Dedifferentiated amniotic fluid mesenchymal stem cell (primary cell): ENCODE results near the gene SPATA33.
"Not testable (repeated sequence)": the region's sequence is repeated elsewhere in the genome, so short reads cannot be mapped to it uniquely, and the experiment has no call there.

Source experiments
- DNase-seq: peaks from one replicate; pipeline ENCODE4 v3.0.0-alpha.2; 2016; ENCODE audit errors: extremely low spot score

SPATA33 gene

DNA sequence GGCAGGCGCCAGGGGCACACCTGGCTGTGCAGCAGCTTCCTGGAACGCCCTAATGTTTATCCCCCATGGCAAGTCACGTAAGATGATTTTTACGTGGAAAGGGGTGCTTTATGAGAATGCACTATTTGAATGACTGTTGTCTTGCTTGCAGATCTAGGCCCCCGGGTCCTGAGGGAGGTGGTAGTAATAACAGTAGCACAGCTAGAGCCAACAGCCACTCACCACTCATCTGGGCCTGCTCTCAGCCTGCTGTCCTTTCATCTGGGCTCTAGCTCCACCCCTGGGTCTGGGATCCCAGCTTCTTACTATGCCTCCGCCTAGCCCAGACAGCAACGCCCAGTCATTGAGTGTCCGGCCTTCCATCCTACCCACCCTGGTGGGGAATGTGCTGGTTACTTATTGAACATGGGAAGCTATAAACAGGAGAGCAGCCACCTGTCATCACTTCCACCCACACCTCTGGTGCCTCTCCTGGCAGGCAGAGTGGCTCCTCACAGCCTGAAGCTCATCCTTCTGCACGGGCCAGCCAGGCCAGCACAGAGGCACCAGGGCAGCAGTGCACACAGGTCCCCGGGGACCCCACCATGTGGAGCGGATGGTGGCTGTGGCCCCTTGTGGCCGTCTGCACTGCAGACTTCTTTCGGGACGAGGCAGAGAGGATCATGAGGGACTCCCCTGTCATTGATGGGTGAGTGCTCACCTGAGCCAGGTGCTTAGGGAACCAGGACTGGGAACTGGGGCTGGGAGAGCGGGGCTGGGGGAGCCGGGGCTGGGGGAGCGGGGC, 27.6 kb upstream of the SPATA33 start:
- DNase-seq, result no peak

DNA sequence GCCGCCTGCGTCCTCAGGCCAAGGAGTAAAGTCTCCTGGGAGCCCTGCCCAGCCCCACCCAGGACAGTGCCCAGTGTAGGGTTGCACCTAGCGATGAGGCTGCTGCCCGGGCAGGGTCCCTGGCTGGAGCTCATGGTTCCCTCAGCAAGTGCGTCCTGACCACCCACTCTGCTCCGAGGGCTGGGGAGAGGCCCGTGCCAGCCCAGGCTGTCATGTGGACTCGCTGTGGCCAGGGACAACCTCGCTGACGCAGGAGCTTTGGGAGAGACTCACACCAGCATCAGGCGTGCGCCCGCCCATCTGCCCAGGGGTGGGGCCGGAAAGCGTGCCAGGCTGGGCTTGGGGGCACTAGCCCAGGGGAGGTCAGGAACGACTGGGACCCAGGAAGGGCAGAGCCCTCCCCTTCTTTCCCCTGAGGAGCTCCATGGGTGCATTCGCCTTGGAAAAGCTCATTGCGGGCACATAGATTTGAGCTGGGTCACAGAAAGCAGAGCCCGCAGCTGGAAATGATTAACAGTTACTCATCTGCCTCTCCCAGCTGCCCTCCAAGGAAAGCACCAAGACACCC, 24.5 kb upstream of the SPATA33 start:
- DNase-seq, result peak; percentile 38

DNA sequence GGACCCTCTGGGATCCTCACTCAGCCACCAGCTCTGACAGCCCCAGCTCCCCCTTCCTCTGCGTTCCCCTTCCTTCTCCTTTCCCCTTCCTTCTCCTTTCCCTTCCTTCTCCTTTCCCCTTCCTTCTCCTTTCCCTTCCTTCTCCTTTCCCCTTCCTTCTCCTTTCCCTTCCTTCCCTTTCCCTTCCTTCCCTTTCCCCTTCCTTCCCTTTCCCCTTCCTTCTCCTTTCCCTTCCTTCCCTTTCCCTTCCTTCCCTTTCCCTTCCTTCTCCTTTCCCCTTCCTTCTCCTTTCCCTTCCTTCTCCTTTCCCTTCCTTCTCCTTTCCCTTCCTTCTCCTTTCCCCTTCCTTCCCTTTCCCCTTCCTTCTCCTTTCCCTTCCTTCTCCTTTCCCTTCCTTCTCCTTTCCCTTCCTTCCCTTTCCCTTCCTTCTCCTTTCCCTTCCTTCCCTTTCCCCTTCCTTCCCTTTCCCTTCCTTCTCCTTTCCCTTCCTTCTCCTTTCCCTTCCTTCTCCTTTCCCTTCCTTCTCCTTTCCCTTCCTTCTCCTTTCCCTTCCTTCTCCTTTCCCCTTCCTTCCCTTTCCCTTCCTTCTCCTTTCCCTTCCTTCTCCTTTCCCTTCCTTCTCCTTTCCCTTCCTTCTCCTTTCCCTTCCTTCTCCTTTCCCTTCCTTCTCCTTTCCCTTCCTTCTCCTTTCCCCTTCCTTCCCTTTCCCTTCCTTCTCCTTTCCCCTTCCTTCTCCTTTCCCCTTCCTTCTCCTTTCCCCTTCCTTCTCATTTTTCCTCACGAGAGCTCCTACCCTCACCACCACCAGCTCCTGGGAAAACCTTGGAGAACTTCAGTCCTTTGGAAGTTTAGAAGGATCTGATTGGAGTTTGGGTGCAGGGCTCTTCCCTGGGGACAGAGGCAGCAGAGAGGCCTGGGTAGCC, 22.9 kb upstream of the SPATA33 start:
- not testable (repeated sequence) for DNase-seq

DNA sequence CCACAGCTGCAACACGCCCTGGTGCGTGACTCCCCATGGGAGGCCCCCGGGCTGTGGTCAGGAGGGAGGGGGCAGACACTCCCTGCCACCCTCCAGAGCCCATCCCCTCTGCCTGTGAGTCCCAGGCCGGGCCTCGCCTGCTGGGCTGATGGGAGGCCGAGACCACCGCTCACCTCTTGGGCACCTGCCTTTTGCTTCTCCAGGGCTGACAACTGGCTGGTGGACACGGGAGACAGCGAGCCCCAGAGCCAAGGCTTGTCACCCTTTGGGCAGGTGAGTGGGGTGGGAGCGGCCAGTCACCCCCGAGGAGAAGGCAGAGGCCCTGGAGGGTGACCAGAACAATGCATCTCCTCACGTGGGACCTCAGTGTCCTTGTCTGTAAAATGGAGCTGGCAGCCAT, 21.0 kb upstream of the SPATA33 start:
- no peak for DNase-seq

DNA sequence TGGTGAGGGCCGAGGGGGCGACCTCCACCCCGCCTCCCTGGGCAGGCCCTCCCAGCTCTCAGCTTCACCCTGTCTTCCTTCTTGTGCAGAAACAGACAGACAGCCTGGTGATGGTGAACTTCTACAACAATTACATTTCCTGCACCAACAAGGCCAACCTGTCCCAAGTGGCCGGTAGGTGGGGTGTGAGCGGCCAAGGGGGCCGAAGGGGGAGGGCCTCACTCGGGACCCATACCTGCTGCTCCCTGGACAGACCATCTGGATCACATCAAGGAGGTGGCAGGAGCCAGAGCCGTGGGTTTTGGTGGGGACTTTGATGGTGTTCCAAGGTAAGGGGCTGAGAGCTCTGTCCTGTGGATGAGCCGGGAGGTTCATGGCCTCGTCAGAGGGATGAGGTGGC, 20.3 kb upstream of the SPATA33 start:
- no peak for DNase-seq

DNA sequence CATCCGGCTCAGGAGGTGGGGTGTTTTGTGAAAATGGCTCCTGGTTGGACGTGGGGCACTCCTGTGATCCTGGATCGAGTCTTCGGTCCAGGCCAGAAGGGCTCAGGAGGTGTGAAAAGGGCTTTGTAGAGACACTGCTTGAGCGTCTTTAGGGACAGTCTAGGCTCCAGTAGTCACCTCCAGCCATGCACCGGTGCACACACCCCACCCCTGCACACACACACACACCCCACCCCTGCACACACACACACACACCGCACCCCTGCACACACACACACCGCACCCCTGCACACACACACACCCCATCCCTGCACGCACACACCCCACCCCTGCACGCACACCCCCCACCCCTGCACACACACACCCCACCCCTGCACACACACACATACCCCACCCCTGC, 19.2 kb upstream of the SPATA33 start:
- no peak for DNase-seq

DNA sequence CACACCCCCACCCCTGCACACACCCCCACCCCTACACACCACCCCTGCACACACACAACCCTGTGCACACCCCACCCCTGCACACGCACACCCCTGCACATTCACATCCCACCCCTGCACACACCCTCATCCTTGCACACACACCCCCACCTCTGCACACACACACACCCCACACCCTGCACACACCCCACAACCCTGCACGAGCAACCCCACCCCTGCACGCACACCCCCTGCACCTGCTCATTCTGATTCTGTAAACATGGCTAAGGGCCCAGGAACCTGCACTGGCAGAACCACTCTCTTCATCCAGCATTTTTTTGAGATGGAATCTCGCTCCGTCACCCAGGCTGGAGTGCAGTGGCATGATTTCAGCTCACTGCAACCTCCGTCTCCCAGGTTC, 18.3 kb upstream of the SPATA33 start:
- DNase-seq, result no peak

DNA sequence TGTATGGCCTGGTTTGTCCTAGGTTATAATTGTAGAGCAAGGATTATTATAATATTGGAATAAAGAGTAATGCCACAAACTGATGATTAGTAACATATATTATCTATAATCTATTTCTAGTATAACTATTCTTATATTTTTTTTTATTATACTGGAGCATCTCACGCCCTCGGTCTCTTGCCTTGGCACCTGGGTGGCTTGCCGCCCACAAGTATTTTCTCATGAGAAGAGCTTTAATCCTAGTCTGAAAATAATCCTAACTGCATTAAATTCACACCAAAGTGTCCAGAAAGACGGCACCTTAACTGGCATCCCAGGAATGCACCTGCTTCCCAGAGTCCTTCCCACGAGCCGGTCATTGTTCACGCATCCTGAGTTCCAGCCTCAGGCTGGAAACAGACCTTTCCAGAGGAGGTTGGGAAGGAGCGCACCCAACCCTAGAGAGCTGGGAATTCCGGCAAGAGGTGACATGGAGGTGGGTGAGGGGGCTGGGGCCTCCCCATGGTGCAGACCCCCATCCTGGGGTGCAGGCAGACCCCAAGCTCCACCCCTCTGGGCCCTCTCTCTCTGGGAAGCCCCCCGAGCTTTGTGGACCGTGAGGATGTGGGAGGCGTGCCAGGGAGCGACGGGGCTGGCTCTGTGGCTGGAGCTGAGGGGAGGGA, 16.0 kb upstream of the SPATA33 start:
- no peak for DNase-seq

DNA sequence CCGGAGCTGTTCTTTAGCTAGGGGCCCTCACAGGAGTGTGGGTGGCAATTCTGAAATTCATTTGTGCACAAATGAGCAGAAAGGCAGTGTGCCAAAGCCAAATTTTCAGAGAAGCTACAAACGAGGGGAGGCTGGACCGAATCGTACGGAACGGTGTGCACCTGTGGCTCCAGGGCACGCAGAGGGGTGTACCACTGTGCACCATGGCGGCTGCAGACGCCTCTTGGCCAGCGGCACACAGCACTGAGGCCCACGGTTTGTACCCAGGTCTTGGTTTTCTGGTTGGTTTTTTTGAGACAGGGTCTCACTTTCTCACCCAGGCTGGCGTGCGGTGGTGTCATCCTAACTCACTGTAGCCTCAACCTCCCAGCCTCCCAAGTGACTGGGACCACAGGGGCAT, 15.1 kb upstream of the SPATA33 start:
- no peak for DNase-seq

DNA sequence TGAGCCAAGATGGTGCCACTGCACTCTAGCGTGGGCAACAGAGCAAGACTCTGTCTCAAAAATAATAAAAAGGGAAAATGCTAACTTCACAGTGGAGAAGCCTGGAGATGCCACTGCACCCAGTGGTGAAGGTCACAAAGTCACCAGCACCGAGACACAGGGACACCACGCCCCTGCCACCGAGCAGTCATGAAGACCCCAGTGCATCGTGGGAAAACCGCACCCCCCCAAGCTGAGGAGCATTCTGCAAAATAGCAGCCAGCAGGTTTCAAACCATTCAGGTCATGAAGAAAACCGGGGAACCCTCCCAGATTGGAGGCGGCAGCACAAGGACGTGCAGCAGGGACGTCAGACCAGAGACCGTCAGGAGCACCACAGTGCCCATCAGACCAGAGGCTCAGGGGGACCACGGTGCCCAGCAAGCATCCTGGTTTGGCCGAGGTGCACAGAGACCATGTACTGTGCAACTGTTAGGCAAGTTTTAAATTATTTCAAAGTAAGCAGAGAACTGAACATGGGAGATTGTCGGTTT, 13.8 kb upstream of the SPATA33 start:
- no peak for DNase-seq

DNA sequence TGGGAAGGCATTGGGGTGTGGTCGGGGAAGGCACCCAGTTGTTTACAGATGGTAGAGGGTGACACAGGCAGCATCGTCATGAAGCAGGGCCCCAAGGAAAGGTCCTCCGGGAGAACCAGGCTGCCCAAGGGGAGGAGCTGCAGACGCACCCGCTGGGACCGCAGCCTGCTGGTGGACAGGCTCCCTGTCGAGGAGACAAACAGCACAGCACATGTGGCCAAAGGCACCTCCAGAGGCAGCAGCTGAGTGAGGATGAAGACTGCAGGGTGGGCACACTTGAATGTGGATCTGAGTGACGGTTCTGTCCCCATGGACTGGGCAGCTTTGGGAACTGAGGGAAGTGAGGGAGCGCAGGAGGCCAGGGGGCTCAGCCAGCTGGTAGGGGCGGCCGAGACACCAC, 12.5 kb upstream of the SPATA33 start:
- DNase-seq, result no peak

DNA sequence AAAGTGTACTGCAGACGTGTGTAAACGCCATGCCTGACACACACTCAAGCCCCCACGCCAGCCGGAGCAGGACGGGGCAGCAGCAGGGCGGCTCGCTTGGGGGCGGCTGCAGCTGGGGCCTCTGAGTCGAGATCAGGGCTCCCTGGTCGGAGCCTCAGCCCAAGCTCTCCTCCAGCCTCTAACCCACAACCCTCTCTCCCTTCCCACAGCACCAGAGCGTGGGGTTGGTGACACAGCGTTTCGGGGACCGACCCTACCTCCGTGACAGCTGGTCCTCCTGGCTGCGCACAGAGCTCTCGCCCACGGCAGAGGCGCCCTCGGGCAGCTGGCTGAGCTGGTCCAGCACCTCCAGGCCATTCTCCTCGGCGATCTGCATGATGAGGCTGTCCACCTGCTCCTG, 11.4 kb upstream of the SPATA33 start:
- DNase-seq, result no peak

DNA sequence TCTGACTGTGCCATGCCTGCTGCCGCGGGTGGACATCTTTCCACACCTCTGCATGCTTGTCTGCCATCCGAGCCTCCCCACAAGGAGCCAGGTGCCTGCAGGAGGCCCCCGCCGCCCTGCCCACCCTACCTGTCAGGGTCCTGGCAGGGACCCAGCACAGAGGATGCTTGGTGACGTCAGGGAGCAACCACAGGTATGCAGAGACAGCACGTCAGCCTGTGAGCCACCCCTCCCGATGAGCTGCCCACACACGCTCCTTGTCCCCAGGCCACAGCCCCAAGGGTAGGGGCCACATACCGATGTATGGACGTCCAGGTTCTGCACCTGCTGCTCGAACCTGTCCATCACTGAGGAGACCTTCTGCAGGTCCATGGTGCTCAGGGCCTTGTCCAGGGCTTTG, 10.7 kb upstream of the SPATA33 start:
- DNase-seq, result no peak

DNA sequence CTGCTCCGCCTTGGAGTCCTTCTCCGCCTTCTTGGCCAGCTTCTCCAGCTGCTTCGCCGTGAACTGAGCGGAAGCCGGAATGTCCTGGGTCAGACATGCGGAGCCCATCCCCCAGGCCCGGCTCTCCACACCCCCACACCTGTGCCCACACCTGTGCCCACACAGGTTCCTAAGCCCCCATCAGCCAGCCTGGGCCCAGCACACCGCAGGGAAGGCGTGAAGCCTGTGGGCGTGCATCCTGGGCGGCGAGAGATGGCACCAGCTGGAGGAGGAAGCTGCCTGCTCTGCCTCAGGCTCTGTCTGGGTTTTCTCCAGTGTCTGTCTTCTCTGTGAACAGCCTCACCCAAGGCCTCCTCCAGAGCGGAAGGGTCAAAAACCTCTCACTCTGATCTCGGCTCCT, 6.1 kb upstream of the SPATA33 start:
- no peak for DNase-seq

DNA sequence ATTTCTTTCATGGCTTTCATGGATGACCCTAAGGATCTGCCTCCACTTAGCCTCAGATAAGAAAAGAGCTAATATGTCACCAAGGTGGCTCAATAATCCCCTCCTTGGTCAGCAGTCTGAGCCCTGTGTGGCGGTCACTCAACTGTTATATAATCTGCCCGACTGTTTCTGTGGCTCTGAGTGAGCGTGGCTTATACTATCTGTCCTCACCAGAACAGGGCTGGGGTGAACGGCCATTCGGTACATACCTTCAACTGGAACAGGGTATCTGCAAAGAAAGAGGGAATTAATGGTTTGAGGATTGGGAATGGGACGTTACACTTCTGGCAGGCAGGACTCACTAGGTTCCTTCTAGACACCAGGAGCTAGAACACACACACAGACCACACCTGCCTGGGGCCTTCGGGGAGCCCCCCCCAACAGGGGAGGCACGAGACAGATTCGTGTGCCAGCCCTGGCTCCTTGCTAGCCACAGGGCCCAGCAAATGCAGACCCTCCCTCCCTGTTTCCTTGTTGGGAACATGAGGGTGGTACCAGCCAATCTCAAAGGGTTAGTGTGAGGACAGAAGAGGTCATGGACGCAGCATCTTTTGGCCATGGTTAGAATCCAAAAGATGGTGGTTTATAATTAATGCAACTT, 3.9 kb upstream of the SPATA33 start:
- DNase-seq, result no peak

DNA sequence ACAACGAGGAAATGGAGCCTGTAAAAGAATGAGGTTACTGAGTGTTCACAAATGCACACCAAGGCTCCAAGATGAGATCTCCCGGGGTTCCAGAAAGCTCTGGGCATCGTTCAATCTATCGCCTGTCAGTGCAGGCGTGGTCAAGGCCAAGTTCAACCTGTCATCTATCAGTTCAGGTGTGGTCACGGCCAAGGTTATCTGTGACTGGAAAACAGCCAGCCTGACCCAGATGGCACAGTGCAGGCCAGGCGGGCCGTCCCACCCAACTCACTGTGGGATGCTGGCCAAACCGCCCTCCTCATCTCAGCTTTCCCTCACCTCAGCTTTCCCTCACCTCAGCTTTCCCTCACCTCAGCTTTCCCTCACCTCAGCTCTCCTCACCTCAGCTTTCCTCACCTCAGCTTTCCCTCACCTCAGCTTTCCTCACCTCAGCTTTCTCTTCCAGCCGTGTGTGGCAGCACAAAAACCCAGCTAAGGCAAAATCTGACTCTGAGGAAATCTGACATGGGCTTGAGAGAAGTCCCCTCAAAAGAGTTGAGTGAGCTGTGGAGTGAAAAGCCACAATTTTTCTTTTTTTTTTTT, 2.5 kb upstream of the SPATA33 start:
- no peak for DNase-seq

DNA sequence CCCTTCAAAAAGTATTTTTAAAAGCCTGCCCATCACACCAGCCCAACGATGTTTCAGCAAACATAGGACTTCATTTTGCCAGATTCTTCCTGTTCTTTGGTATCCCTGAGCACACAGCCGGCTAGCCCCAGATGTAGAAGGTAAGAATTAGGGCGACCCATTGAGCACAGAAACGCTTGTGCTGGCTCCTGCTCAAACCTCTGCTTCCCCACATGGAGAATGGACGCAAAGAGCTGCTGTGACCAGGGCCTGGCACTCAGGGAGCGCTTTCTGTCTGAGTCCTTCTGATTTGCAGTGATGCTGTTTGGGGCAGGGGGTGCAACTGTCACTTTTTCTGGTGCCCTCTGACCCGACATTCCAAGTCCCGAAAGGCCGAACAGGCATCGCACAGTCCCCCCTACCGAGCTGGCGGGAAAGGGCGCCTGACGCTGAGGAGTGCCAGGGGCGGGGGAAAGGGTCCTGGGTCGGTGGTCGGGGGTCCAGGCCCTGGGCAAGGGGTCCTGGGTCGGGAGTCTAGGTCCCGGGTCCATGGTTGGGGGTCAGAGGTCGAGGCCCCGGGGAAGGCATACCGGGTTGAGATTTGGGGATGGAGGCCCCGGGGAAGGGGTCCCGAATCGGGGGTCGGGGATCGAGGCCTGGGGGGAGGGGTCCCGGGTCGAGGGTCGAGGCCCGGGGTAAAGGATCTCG, 1.1 kb upstream of the SPATA33 start:
- DNase-seq, result no peak

DNA sequence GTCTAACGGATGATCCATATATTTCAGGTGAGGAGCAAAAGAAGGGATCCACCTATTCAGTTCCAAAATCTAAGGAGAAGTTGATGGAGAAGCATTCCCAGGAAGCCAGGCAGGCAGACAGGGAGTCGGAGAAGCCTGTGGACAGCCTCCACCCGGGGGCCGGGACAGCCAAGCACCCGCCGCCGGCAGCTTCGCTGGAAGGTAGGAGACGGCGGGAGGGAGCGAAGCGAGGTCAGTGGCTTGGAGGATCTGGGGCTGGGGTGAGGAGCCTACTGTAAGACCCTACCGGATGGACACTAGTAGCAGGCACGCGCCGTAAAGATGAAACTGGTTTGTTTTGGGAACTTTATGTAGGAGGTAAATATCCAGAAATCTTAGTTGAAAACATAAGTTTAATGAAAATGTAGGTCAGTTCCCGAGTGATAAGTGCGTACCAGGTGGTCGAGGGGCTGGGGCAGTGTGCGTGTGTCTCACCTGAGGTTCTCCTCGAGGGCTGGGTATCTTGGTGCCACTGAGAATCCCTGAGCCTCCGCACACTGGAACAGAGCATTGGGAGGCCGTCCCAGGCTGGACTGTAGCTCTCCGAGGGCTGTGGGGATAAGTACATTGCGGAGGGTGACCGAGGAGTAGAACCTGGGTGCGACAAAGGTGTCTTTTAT, 714 bp downstream of the SPATA33 start:
- no peak for DNase-seq

DNA sequence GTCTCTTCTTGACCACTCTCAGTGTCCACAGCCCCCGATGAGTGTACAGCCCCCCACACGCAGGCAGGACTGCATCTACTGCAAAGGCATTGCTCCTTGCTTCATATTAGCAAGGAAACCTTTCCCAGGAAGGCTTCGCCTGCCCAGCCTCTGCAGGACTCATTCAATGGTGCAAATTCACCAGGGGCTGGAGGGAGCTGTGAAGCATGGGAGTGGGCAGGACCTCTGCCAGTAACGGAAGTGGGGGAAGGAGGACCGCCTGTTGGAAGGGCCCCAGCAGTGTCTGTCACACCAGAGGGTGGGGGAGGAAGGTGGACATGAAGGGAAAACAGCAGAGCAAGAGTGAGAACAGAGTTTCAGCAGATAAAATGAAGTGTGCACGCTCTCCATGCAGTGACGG, 2.5 kb downstream of the SPATA33 start:
- no peak for DNase-seq

DNA sequence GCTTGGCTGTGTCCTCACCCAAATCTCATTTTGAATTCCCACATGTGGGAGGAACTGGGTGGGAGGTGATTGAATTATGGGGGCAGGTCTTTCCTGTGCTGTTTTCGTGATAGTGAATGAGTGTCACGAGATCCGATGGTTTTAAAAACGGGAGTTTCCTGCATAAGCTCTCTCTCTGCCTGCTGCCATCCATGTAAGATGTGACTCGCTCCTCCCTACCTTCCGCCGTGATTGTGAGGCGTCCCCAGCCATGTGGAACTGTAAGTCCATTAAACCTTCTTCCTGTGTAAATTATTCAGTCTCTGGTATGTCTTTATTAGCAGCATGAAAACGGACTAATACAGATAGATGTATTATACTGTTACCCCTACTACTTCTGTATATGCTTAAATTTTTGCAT, 3.6 kb downstream of the SPATA33 start:
- DNase-seq, result no peak
